NCI-H82 treated with DMSO at 0.1 percent for 48 hours (cell line): Measurements from ENCODE around the gene CILP2.

Experiments used
- DNase-seq: peaks from one replicate; lab custom pipeline; 2025; ENCODE audit not compliant: unreplicated experiment; lab: John Stamatoyannopoulos, UW

CILP2 gene

GRCh38 chr19:19563348-19563848 lies 25.3 kb downstream of the CILP2 start:
- DNase-seq, result no peak

- DNase-seq, result no peak
These were observed 28.2 kb downstream of the CILP2 start for GRCh38 chr19:19566306-19566705.

GRCh38 chr19:19567391-19567790 lies 29.3 kb downstream of the CILP2 start:
- DNase-seq, result no peak

- no peak for DNase-seq
These were observed 31.0 kb downstream of the CILP2 start for GRCh38 chr19:19568802-19569756.

- no peak for DNase-seq
These were observed 32.5 kb downstream of the CILP2 start for GRCh38 chr19:19570571-19570970.

GRCh38 chr19:19571071-19571786 lies 33.2 kb downstream of the CILP2 start:
- no peak for DNase-seq

- no peak for DNase-seq
These were observed 37.3 kb downstream of the CILP2 start for GRCh38 chr19:19575411-19575810.

GRCh38 chr19:19578252-19578651 lies 40.2 kb downstream of the CILP2 start:
- peak; percentile 73 for DNase-seq

GRCh38 chr19:19579533-19580361 lies 41.7 kb downstream of the CILP2 start:
- DNase-seq, result no peak

- DNase-seq, result no peak
These were observed 42.4 kb downstream of the CILP2 start for GRCh38 chr19:19580418-19580817.

GRCh38 chr19:19581391-19581790 lies 43.3 kb downstream of the CILP2 start:
- DNase-seq, result no peak

GRCh38 chr19:19582471-19582870 lies 44.4 kb downstream of the CILP2 start:
- no peak for DNase-seq

GRCh38 chr19:19584356-19584755 lies 46.3 kb downstream of the CILP2 start:
- no peak for DNase-seq

GRCh38 chr19:19587771-19588170 lies 49.7 kb downstream of the CILP2 start:
- no peak for DNase-seq

GRCh38 chr19:19588546-19588945 lies 50.5 kb downstream of the CILP2 start:
- DNase-seq, result no peak

- DNase-seq, result no peak
These were observed 53.2 kb downstream of the CILP2 start for GRCh38 chr19:19591133-19591825.

- DNase-seq, result no peak
These were observed 54.6 kb downstream of the CILP2 start for GRCh38 chr19:19592690-19593089.

- DNase-seq, result no peak
These were observed 56.3 kb downstream of the CILP2 start for GRCh38 chr19:19594381-19594780.

- no peak for DNase-seq
These were observed 57.2 kb downstream of the CILP2 start for GRCh38 chr19:19595171-19595701.
